Neural cell (in vitro differentiated cells): ENCODE data around the gene UNC5C. TPM values are rescaled to one million over a fixed set of nuclear protein-coding genes. Genes with fewer than 3 reads are reported as not detected.

Experiments
- H2AFZ ChIP-seq: fragments of 200-600, 300-800 bp; sonication (generic), shearing (Covaris generic); 2 replicates; pipeline ENCODE4 v1.6.0; 2014; ENCODE audit warnings: low read depth, mild to moderate bottlenecking, antibody characterized with exemption, low read length, moderate library complexity
- H3F3A ChIP-seq: fragments of 200-600 bp; shearing (Covaris generic); 2 replicates; pipeline ENCODE4 v1.6.1; 2016; ENCODE audit warnings: mild to moderate bottlenecking, moderate library complexity, mixed read lengths, antibody characterized with exemption, low read length; ENCODE audit not compliant: insufficient read depth, poor library complexity, severe bottlenecking
- H3K27ac ChIP-seq: fragments of 200-600, 300-800 bp; sonication (generic), shearing (Covaris generic); 2 replicates; pipeline ENCODE4 v1.5.1; 2014; ENCODE audit warnings: mild to moderate bottlenecking, low read length, moderate library complexity
- H3K27me3 ChIP-seq: fragments of 300-800, 200-600 bp; sonication (generic), shearing (Covaris generic); 2 replicates; pipeline ENCODE4 v1.6.0; 2014; ENCODE audit warnings: mild to moderate bottlenecking, low read depth, low read length, moderate library complexity; ENCODE audit not compliant: insufficient read depth
- H3K36me3 ChIP-seq: fragments of 300-800, 200-600 bp; sonication (generic), shearing (Covaris generic); 2 replicates; pipeline ENCODE4 v1.5.1; 2014; ENCODE audit warnings: mild to moderate bottlenecking, antibody characterized with exemption, low read length, moderate library complexity; ENCODE audit not compliant: insufficient read depth
- H3K4me2 ChIP-seq: fragments of 300-800, 200-600 bp; sonication (generic), shearing (Covaris generic); 2 replicates; pipeline ENCODE4 v1.6.0; 2014; ENCODE audit warnings: mild to moderate bottlenecking, low read length
- H3K4me3 ChIP-seq: fragments of 300-800, 200-600 bp; sonication (generic), shearing (Covaris generic); 2 replicates; pipeline ENCODE4 v1.5.1; 2014; ENCODE audit warnings: mild to moderate bottlenecking, low read length, moderate library complexity
- H3K79me2 ChIP-seq: fragments of 200-600 bp; shearing (Covaris generic); replicated peaks from 2 replicates; pipeline ENCODE4 v1.6.0; 2014; ENCODE audit warnings: mild to moderate bottlenecking, low read length, moderate library complexity; ENCODE audit not compliant: insufficient read depth
- H3K9ac ChIP-seq: fragments of 300-800, 200-600 bp; sonication (generic), shearing (Covaris generic); 2 replicates; pipeline ENCODE4 v1.6.1; 2016; ENCODE audit warnings: mild to moderate bottlenecking, low read length, mixed read lengths
- H3K9me2 ChIP-seq: fragments of 200-600 bp; shearing (Covaris generic); 2 replicates; pipeline ENCODE4 v1.6.1; 2016; ENCODE audit warnings: mild to moderate bottlenecking, low read length, mixed read lengths; ENCODE audit not compliant: insufficient read depth
- H3K9me3 ChIP-seq: fragments of 200-600, 300-800 bp; sonication (generic), shearing (Covaris generic); 2 replicates; pipeline ENCODE4 v1.6.1; 2016; ENCODE audit warnings: mild to moderate bottlenecking, mixed run types, low read length, moderate library complexity, mixed read lengths
- H4K20me1 ChIP-seq: fragments of 200-600 bp; shearing (Covaris generic); 2 replicates; pipeline ENCODE4 v1.6.1; 2016; ENCODE audit warnings: mild to moderate bottlenecking, mixed run types; ENCODE audit not compliant: insufficient read depth
- CTCF ChIP-seq: fragments of 450-650 bp; IDR thresholded peaks from 2 replicates; pipeline ENCODE4 v1.5.1; 2014; ENCODE audit warnings: antibody characterized with exemption, mild to moderate bottlenecking, moderate library complexity; ENCODE audit not compliant: poor library complexity, severe bottlenecking
- EP300 ChIP-seq: fragments of 450-650 bp; conservative IDR thresholded peaks from 2 replicates; pipeline ENCODE4 v1.6.1; 2014; ENCODE audit warnings: antibody characterized with exemption, mild to moderate bottlenecking, moderate library complexity; ENCODE audit not compliant: poor library complexity, severe bottlenecking
- EZH2 ChIP-seq: fragments of 200-600, 300-800 bp; shearing (Covaris generic), sonication (generic); IDR thresholded peaks from 2 replicates; pipeline ENCODE4 v1.6.1; 2014; ENCODE audit warnings: antibody characterized with exemption, low read length, borderline replicate concordance, mild to moderate bottlenecking; ENCODE audit not compliant: insufficient read depth, poor library complexity, severe bottlenecking
- MXI1 ChIP-seq: fragments of 450-650 bp; conservative IDR thresholded peaks from 2 replicates; pipeline ENCODE4 v1.6.1; 2014; ENCODE audit warnings: antibody characterized with exemption, mild to moderate bottlenecking; ENCODE audit not compliant: poor library complexity, severe bottlenecking
- POLR2AphosphoS5 ChIP-seq: IDR thresholded peaks from 2 replicates; pipeline ENCODE4 v1.6.1; 2012
- RAD21 ChIP-seq: fragments of 450-650 bp; conservative IDR thresholded peaks from 2 replicates; pipeline ENCODE4 v1.6.1; 2014; ENCODE audit warnings: antibody characterized with exemption, mild to moderate bottlenecking, moderate library complexity
- REST ChIP-seq: IDR thresholded peaks from 2 replicates; pipeline ENCODE4 v1.6.1; 2012; ENCODE audit warnings: borderline replicate concordance
- SMC3 ChIP-seq: fragments of 450-650 bp; conservative IDR thresholded peaks from 2 replicates; pipeline ENCODE4 v1.6.1; 2014; ENCODE audit warnings: antibody characterized with exemption, mild to moderate bottlenecking, moderate library complexity; ENCODE audit not compliant: poor library complexity
- TAF1 ChIP-seq: IDR thresholded peaks from 2 replicates; pipeline ENCODE4 v1.6.1; 2012; ENCODE audit warnings: low read depth
- polyA plus RNA-seq: library from polyadenylated mRNA; depleted of rRNA; stranded (reverse); fragments of >200 nt; gene quantifications from 2 replicates; pipeline ENCODE4 v1.2.3, GENCODE V29; 2014

The UNC5C gene
- polyA plus RNA-seq, 1 donor from 2014 or later, result 0.56 TPM

GRCh38 chr4:95388911-95389310, 159.9 kb downstream of the UNC5C start:
- H4K20me1 ChIP-seq, result no peaks in the 10 kb centered on the region
- no peak overlapping the region for H3K4me3 ChIP-seq
- no peaks in the 10 kb centered on the region for H3K9me2 ChIP-seq
- H3K9ac ChIP-seq, result no peak overlapping the region
- no peaks in the 10 kb centered on the region for H3K9me3 ChIP-seq
- H3K79me2 ChIP-seq, result no peaks in the 10 kb centered on the region
- no peaks in the 10 kb centered on the region for H3K27me3 ChIP-seq
- H3K36me3 ChIP-seq, result no peaks in the 10 kb centered on the region
- H3K27ac ChIP-seq, result no peak overlapping the region
- no peak overlapping the region for H3K4me2 ChIP-seq
- TF ChIP-seq EP300, result no peak
- no peak for TF ChIP-seq POLR2AphosphoS5
- no peak for TF ChIP-seq MXI1
- no peak for TF ChIP-seq REST
- TF ChIP-seq EZH2, result no peak
- TF ChIP-seq CTCF, result no peak
- no peak for TF ChIP-seq TAF1
- no peak for TF ChIP-seq SMC3
- no peak for TF ChIP-seq RAD21
- H3F3A ChIP-seq, result no peaks in the 10 kb centered on the region
- H2AFZ ChIP-seq, result no peak overlapping the region

GRCh38 chr4:95387719-95388118, 161.1 kb downstream of the UNC5C start:
- no peak overlapping the region for H2AFZ ChIP-seq
- H3K9me3 ChIP-seq, result no peaks in the 10 kb centered on the region
- no peak overlapping the region for H3K27ac ChIP-seq
- no peak for TF ChIP-seq EP300
- no peak for TF ChIP-seq CTCF
- no peak for TF ChIP-seq RAD21
- no peak for TF ChIP-seq SMC3
- no peak for TF ChIP-seq EZH2
- TF ChIP-seq REST, result no peak
- no peak for TF ChIP-seq POLR2AphosphoS5
- TF ChIP-seq TAF1, result no peak
- TF ChIP-seq MXI1, result no peak
- no peaks in the 10 kb centered on the region for H3K79me2 ChIP-seq
- no peaks in the 10 kb centered on the region for H3K36me3 ChIP-seq
- no peak overlapping the region for H3K9ac ChIP-seq
- no peaks in the 10 kb centered on the region for H3K27me3 ChIP-seq
- no peaks in the 10 kb centered on the region for H3F3A ChIP-seq
- H3K4me3 ChIP-seq, result no peak overlapping the region
- H3K4me2 ChIP-seq, result no peak overlapping the region
- H3K9me2 ChIP-seq, result no peaks in the 10 kb centered on the region
- H4K20me1 ChIP-seq, result no peaks in the 10 kb centered on the region
